IMR-90 (cell line): ENCODE results near the gene FMN1. TPM values are rescaled to one million over a fixed set of nuclear protein-coding genes. Genes with fewer than 3 reads are reported as not detected.

Source experiments
- ATAC-seq: fragments of 200-7000 bp; cut with Tn5 transposase; 2 replicates; pipeline ENCODE4 v1.9.1; 2020; ENCODE audit warnings: low read depth, mild to moderate bottlenecking, moderate library complexity
- BruUV-seq: library from RNA; stranded (reverse); fragments of 400-500 nt; replicated peaks from 2 replicates; lab custom pipeline; 2021; lab: Mats Ljungman, UMichigan
- CTCF ChIA-PET: fragments of 300-600 bp; formaldehyde crosslinking; extraction: SDS; loops from one replicate; lab custom pipeline; 2021; ENCODE audit warnings: antibody characterized with exemption; lab: Yijun Ruan, JAX
- POLR2A ChIA-PET: fragments of 300-600 bp; sonication (Branson Sonifier 250); formaldehyde crosslinking; loops from one replicate; lab custom pipeline; 2022; ENCODE audit warnings: antibody characterized with exemption; ENCODE audit not compliant: unreplicated experiment; lab: Charles Lee
- DNase-seq: peaks from one replicate; pipeline ENCODE4 v3.0.0; 2013
- H2AFZ ChIP-seq: replicated peaks from 2 replicates; pipeline ENCODE3; 2013; ENCODE audit warnings: low read length, mild to moderate bottlenecking; ENCODE audit not compliant: poor library complexity
- H2AK5ac ChIP-seq: 2 replicates; pipeline ENCODE4 v1.6.1; 2013; ENCODE audit warnings: low read depth, low read length, inconsistent platforms
- H2AK9ac ChIP-seq: replicated peaks from 2 replicates; pipeline ENCODE3; 2013; ENCODE audit warnings: mild to moderate bottlenecking, low read depth, low read length, moderate library complexity; ENCODE audit not compliant: poor library complexity
- H2BK120ac ChIP-seq: 2 replicates; pipeline ENCODE4 v1.6.1; 2013; ENCODE audit warnings: low read depth, low read length, inconsistent platforms
- H2BK15ac ChIP-seq: 3 replicates; pipeline ENCODE4 v1.6.1; 2013; ENCODE audit warnings: low read depth, low read length, inconsistent platforms
- H2BK20ac ChIP-seq: 2 replicates; pipeline ENCODE4 v1.6.1; 2013; ENCODE audit warnings: low read depth, mild to moderate bottlenecking, inconsistent platforms, low read length, moderate library complexity
- H2BK5ac ChIP-seq: 2 replicates; pipeline ENCODE4 v1.6.1; 2013; ENCODE audit warnings: mild to moderate bottlenecking, low read depth, low read length, inconsistent platforms; ENCODE audit not compliant: poor library complexity, severe bottlenecking
- H3K14ac ChIP-seq: replicated peaks from 2 replicates; pipeline ENCODE4 v1.6.1; 2013; ENCODE audit warnings: low read depth, low read length, inconsistent platforms
- H3K18ac ChIP-seq: 2 replicates; pipeline ENCODE4 v1.6.1; 2013; ENCODE audit warnings: low read depth, low read length, control low read depth
- H3K23ac ChIP-seq: 2 replicates; pipeline ENCODE4 v1.6.1; 2013; ENCODE audit warnings: low read depth, low read length, inconsistent platforms
- H3K27ac ChIP-seq: 2 replicates; pipeline ENCODE4 v1.5.1; 2013; ENCODE audit warnings: mild to moderate bottlenecking, control low read depth, low read length; ENCODE audit not compliant: insufficient read depth
- H3K27me3 ChIP-seq: 2 replicates; pipeline ENCODE4 v1.6.1; 2013; ENCODE audit warnings: low read length; ENCODE audit not compliant: control insufficient read depth, insufficient read depth
- H3K36me3 ChIP-seq: 2 replicates; pipeline ENCODE4 v1.6.1; 2013; ENCODE audit warnings: low read length, mixed read lengths; ENCODE audit not compliant: control insufficient read depth, insufficient read depth
- H3K4ac ChIP-seq: 2 replicates; pipeline ENCODE4 v1.6.1; 2013; ENCODE audit warnings: low read depth, low read length, inconsistent platforms
- H3K4me1 ChIP-seq: 2 replicates; pipeline ENCODE4 v1.6.1; 2013; ENCODE audit warnings: low read length, mixed read lengths; ENCODE audit not compliant: control insufficient read depth, insufficient read depth
- H3K4me2 ChIP-seq: 2 replicates; pipeline ENCODE4 v1.6.1; 2013; ENCODE audit warnings: low read depth, mild to moderate bottlenecking, control low read depth, low read length, moderate library complexity
- H3K4me3 ChIP-seq: 2 replicates; pipeline ENCODE4 v1.5.1; 2013; ENCODE audit warnings: low read depth, mild to moderate bottlenecking, control low read depth, low read length, moderate library complexity; ENCODE audit not compliant: insufficient read depth
- H3K56ac ChIP-seq: 2 replicates; pipeline ENCODE4 v1.6.1; 2013; ENCODE audit warnings: low read length, inconsistent platforms; ENCODE audit not compliant: insufficient read depth; ENCODE audit errors: extremely low read depth
- H3K79me1 ChIP-seq, 2 experiments: 2 replicates each; pipeline ENCODE4 v1.6.1; 2013; ENCODE audit warnings: low read length in 2 of 2, inconsistent platforms in 1 of 2, low read depth in 1 of 2
- H3K9ac ChIP-seq: 2 replicates; pipeline ENCODE4 v1.6.1; 2013; ENCODE audit warnings: low read depth, low read length, control low read depth
- H3K9me1 ChIP-seq: 2 replicates; pipeline ENCODE4 v1.6.1; 2013; ENCODE audit warnings: low read length, inconsistent platforms; ENCODE audit not compliant: insufficient read depth
- H3K9me3 ChIP-seq: 2 replicates; pipeline ENCODE4 v1.6.1; 2013; ENCODE audit warnings: low read length; ENCODE audit not compliant: control insufficient read depth, insufficient read depth
- H4K20me1 ChIP-seq: 2 replicates; pipeline ENCODE4 v1.6.1; 2013; ENCODE audit warnings: low read length, inconsistent platforms; ENCODE audit not compliant: insufficient read depth
- H4K5ac ChIP-seq: 2 replicates; pipeline ENCODE4 v1.6.1; 2013; ENCODE audit warnings: mild to moderate bottlenecking, low read depth, low read length, control low read depth
- H4K8ac ChIP-seq, 2 experiments: 2 replicates each; pipeline ENCODE4 v1.6.1; 2013; ENCODE audit warnings: low read depth in 2 of 2, low read length in 2 of 2, control low read depth in 1 of 2, inconsistent platforms in 1 of 2
- H4K91ac ChIP-seq: 2 replicates; pipeline ENCODE4 v1.6.1; 2013; ENCODE audit warnings: low read depth, low read length, inconsistent platforms; ENCODE audit not compliant: insufficient read depth
- CEBPB ChIP-seq: IDR thresholded peaks from 2 replicates; pipeline ENCODE4 v1.6.1; 2012; ENCODE audit warnings: low read depth, low read length, improper control_type of control experiment
- POLR2A ChIP-seq: IDR thresholded peaks from 2 replicates; pipeline ENCODE4 v1.6.1; 2012; ENCODE audit warnings: mild to moderate bottlenecking, low read depth, low read length
- SMC3 ChIP-seq: fragments of 150-350 bp; IDR thresholded peaks from 2 replicates; pipeline ENCODE4 v1.6.1; 2016; ENCODE audit warnings: low read depth, mild to moderate bottlenecking, antibody characterized with exemption, low read length, moderate library complexity
- WGBS, 2 experiments: methylation state at CpG; one replicate each; pipeline versions ENCODE4 v1.1.5 to v1.1.7; 2013; ENCODE audit warnings: missing lambda C conversion rate in 2 of 2; ENCODE audit not compliant: insufficient read length in 1 of 2; ENCODE audit errors: extremely low coverage in 2 of 2; 5-methylcytosine and 5-hydroxymethylcytosine counted together
- dilution Hi-C: fragments of 300-500 bp; cut with HindIII; formaldehyde crosslinking; loops from one replicate; pipeline ENCODE4 v1.14.3; 2018; ENCODE audit warnings: low sequenced_read_pairs; ENCODE audit not compliant: unreplicated experiment
- in situ Hi-C: fragments of 300-500 bp; cut with MboI; formaldehyde crosslinking; loops from 3 replicates; pipeline ENCODE4 v1.14.3; 2019; ENCODE audit warnings: low sequenced_read_pairs, inconsistent platforms, mixed read lengths
- intact Hi-C: fragments of 100-400 bp; cut with micrococcal nuclease; formaldehyde crosslinking; loops from 2 replicates; pipeline ENCODE4 v1.10.0; 2022
- polyA plus RNA-seq, 3 experiments: library from polyadenylated mRNA; depleted of rRNA; stranded (reverse); fragments of >200 nt; gene quantifications; 2 replicates each; pipeline ENCODE4 v1.2.3, GENCODE V29; 2012; ENCODE audit warnings: low replicate concordance in 1 of 3
- total RNA-seq: library from RNA; depleted of rRNA; stranded (reverse); fragments of >200 nt; gene quantifications from 2 replicates; pipeline ENCODE4 v1.2.3, GENCODE V29; 2012

FMN1 gene
- total and polyA plus RNA-seq, 2 of the 4 experiments (the other 2 are of a cell fraction), result 7.3 to 17.6 TPM

DNA sequence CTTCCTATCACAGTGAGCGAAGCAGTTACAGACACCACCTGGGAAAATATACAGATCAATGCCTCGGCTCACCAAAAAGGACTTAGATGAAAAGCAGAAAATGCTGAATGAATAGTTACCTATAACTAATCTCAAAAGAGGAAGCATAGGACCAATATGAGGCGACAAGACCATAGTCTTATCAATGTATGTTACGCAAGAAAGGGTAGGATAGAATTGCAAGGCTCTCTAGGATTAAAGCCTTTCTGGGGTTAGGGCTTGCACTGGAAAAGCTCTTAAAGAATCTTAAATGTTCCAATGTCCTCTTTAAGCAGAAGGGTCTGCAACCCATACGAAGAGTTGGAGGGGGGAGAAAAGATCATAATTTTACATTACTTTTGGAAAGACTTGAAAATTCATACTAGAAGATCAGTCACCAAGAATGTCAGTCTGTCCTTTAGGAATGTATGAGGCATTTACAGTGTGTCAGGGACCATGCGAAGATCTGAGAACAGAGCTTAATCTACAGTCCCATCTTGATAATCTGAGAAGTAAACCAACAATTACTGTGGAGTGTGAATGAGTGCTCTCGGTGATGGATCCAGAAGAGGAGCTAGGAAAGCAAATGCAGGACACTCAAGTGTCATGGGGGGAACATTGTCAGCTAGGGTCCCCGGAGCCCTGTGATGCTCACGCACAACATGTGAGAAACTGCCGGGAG is 290.8 kb downstream of the FMN1 start:
- H2BK5ac ChIP-seq, result peak overlapping the region; percentile 62
- no peaks in the 10 kb centered on the region for H3K27me3 ChIP-seq
- H3K14ac ChIP-seq, result peak overlapping the region; percentile 69; the same call in 1 of the 2 replicates
- peak overlapping the region; percentile 90 for H4K5ac ChIP-seq
- TF ChIP-seq SMC3 (no peak), CEBPB (peak; percentile 74), POLR2A (no peak)
- peak overlapping the region; percentile 82 for H4K91ac ChIP-seq
- no peak for DNase-seq
- no peak overlapping the region for H3K56ac ChIP-seq
- 0 out of 2 replicates have a peak overlapping the region, but pooled peaks have one; percentile 50 for H2AK5ac ChIP-seq
- no peaks in the 10 kb centered on the region for H3K9me3 ChIP-seq
- H3K79me1 ChIP-seq, result peaks cover 32 to 76% of the 10 kb centered on the region in 2 experiments
- H4K20me1 ChIP-seq, result no peaks in the 10 kb centered on the region
- H2BK120ac ChIP-seq, result peak overlapping the region; percentile 56; the same call in 1 of the 2 replicates
- peak overlapping the region; percentile 42; the same call in 1 of the 2 replicates for H3K27ac ChIP-seq
- no peak overlapping the region for H3K9ac ChIP-seq
- ChIA-PET CTCF (interaction anchor here (1.2 kb wide), 1 partner anchor 16 kb away, joined by 6 read pairs; no protein-coding TSS in a partner anchor), POLR2A (no interaction called here)
- H3K4me1 ChIP-seq, result peaks cover 17% of the 10 kb centered on the region
- in situ Hi-C loops, result no loop called here
- dilution Hi-C loops, result no loop called here
- peak overlapping the region; percentile 66 for H3K18ac ChIP-seq
- H4K8ac ChIP-seq, result peak overlapping the region; percentile 76 to 77; a peak in 3 of 4 replicates
- BruUV-seq, result no TSS peak
- H3K4me2 ChIP-seq, result no peak overlapping the region
- H2BK15ac ChIP-seq, result peak overlapping the region; percentile 43; the same call in 1 of the 3 replicates
- peak overlapping the region; percentile 59; the same call in 1 of the 2 replicates for H2BK20ac ChIP-seq
- ATAC-seq, result no peak
- peaks cover 3% of the 10 kb centered on the region; the same call in 1 of the 2 replicates for H3K36me3 ChIP-seq
- H3K4me3 ChIP-seq, result no peak overlapping the region
- H3K23ac ChIP-seq, result peak overlapping the region; percentile 57
- no peak overlapping the region for H2AK9ac ChIP-seq
- WGBS, 2 experiments, result 94% methylated on average over 3 of the region's 10 CpGs; no CpG with 5 or more reads in 1 of the 2 experiments
- no peak overlapping the region for H2AFZ ChIP-seq
- H3K4ac ChIP-seq, result peak overlapping the region; percentile 58; the same call in 1 of the 2 replicates
- peaks cover 24% of the 10 kb centered on the region for H3K9me1 ChIP-seq
- intact Hi-C loops, result no loop called here
